GM12878 (cell line): ENCODE results near the gene SYN1. TPM values are rescaled to one million over a fixed set of nuclear protein-coding genes. Genes with fewer than 3 reads are reported as not detected.
A peak's percentile ranks its signal among the peaks of the same experiment; 100 is the strongest.

Experiments used
- BHLHE40 ChIP-seq, 2 experiments: fragments of 450-650 bp in 1 of 2; IDR thresholded peaks; 2 replicates each; pipeline ENCODE4 v1.6.1; 2011 to 2017; ENCODE audit warnings: low read depth in 2 of 2, borderline replicate concordance in 1 of 2, improper control_type of control experiment in 1 of 2, low read length in 1 of 2, mild to moderate bottlenecking in 1 of 2
- CREM ChIP-seq: IDR thresholded peaks from 2 replicates; pipeline ENCODE4 v1.6.1; 2014; ENCODE audit warnings: antibody characterized with exemption, low read depth
- DPF2 ChIP-seq: fragments of 450-650 bp; IDR thresholded peaks from 2 replicates; pipeline ENCODE4 v1.6.1; 2017; ENCODE audit warnings: mild to moderate bottlenecking
- E2F4 ChIP-seq: IDR thresholded peaks from 2 replicates; pipeline ENCODE4 v1.6.1; 2012; ENCODE audit warnings: low read depth, low read length, improper control_type of control experiment
- E2F8 ChIP-seq: fragments of 450-650 bp; IDR thresholded peaks from 2 replicates; pipeline ENCODE4 v1.6.1; 2018; ENCODE audit warnings: mild to moderate bottlenecking, low read depth, moderate library complexity; ENCODE audit not compliant: partially characterized antibody
- IRF3 ChIP-seq: fragments of 450-650 bp; IDR thresholded peaks from 2 replicates; pipeline ENCODE4 v1.6.1; 2014; ENCODE audit warnings: mild to moderate bottlenecking
- MYB ChIP-seq: fragments of 150-350 bp; IDR thresholded peaks from 2 replicates; pipeline ENCODE4 v1.6.1; 2014; ENCODE audit warnings: mild to moderate bottlenecking, low read depth, low read length, borderline replicate concordance
- NKRF ChIP-seq: fragments of 450-650 bp; conservative IDR thresholded peaks from 2 replicates; pipeline ENCODE4 v1.6.1; 2017; ENCODE audit warnings: mild to moderate bottlenecking, moderate library complexity
- PBX3 ChIP-seq: IDR thresholded peaks from 2 replicates; pipeline ENCODE4 v1.6.1; 2011; ENCODE audit warnings: mild to moderate bottlenecking, low read depth, low read length, moderate library complexity; ENCODE audit not compliant: insufficient replicate concordance
- POLR2A ChIP-seq: IDR thresholded peaks from 2 replicates; pipeline ENCODE4 v1.6.1; 2011; ENCODE audit warnings: low read depth, mild to moderate bottlenecking, low read length
- RAD51 ChIP-seq: fragments of 450-650 bp; IDR thresholded peaks from 2 replicates; pipeline ENCODE4 v1.6.1; 2016; ENCODE audit warnings: moderate library complexity, mild to moderate bottlenecking, inconsistent platforms
- SMAD1 ChIP-seq: fragments of 450-650 bp; IDR thresholded peaks from 2 replicates; pipeline ENCODE4 v1.6.1; 2018; ENCODE audit warnings: mild to moderate bottlenecking, low read depth; ENCODE audit not compliant: partially characterized antibody
- STAT1 ChIP-seq: fragments of 450-650 bp; conservative IDR thresholded peaks from 2 replicates; pipeline ENCODE4 v1.6.1; 2014; ENCODE audit warnings: antibody characterized with exemption, mild to moderate bottlenecking
- TBL1XR1 ChIP-seq: IDR thresholded peaks from 2 replicates; pipeline ENCODE4 v1.6.1; 2012; ENCODE audit warnings: low read depth, low read length, improper control_type of control experiment
- YY1 ChIP-seq: IDR thresholded peaks from 2 replicates; pipeline ENCODE4 v1.6.1; 2011; ENCODE audit warnings: low read depth, mild to moderate bottlenecking, low read length
- ZBED1 ChIP-seq: IDR thresholded peaks from 2 replicates; pipeline ENCODE4 v1.6.1; 2016; ENCODE audit warnings: borderline replicate concordance
- ZNF622 ChIP-seq: fragments of 450-650 bp; IDR thresholded peaks from 2 replicates; pipeline ENCODE4 v1.6.1; 2017; ENCODE audit warnings: mild to moderate bottlenecking, inconsistent platforms
- ZNF687 ChIP-seq: fragments of 450-650 bp; IDR thresholded peaks from 2 replicates; pipeline ENCODE4 v1.6.1; 2017; ENCODE audit warnings: mild to moderate bottlenecking, moderate library complexity
- polyA plus RNA-seq, 11 experiments: library from polyadenylated mRNA; depleted of rRNA in 4 of 11; unstranded in 6 of 11; stranded (reverse) in 5 of 11; fragments of >200 nt; fragmentation: Nextera tagmentation in 4 of 11; fragmentation: Illumina TruSeq in 1 of 11; extraction: Ambion mirVana in 4 of 11; extraction: Trizol in 1 of 11; gene quantifications; 1 replicate in 1 of 11; 2 replicates in 10 of 11; pipeline versions ENCODE4 v1.2.1 to v1.2.3, GENCODE V29; 2011 to 2016; ENCODE audit warnings: inconsistent platforms in 2 of 11, missing spikeins in 2 of 11, low read depth in 1 of 11
- total RNA-seq, 4 experiments: library from RNA; depleted of rRNA in 3 of 4; stranded (reverse); fragments of >200 nt in 3 of 4; fragmentation: Illumina TruSeq in 1 of 4; extraction: Trizol in 1 of 4; gene quantifications; 2 replicates each; pipeline versions ENCODE4 v1.2.1 to v1.2.3, GENCODE V29; 2013 to 2021

The SYN1 gene
- total and polyA plus RNA-seq, 10 of the 15 experiments (the other 5 are each of a cell fraction or from before 2014, with no cell fraction given) = 0.09 to 0.57 (median 0.16) TPM; not detected in 3

GRCh38 chrX:47556045-47556623, 63.5 kb downstream of the SYN1 start (continued):
- peak; percentile 57 for TF ChIP-seq ZNF687
- no peak for TF ChIP-seq TBL1XR1
- TF ChIP-seq PBX3 = peak; percentile 93
- no peak for TF ChIP-seq STAT1
- TF ChIP-seq YY1 = no peak
- TF ChIP-seq RAD51 = no peak
- TF ChIP-seq E2F8 = no peak
- TF ChIP-seq SMAD1 = no peak
- 0 out of 2 replicates have a peak, but pooled peaks have one; percentile 28 for TF ChIP-seq NKRF
- TF ChIP-seq IRF3 = peak; percentile 83
- TF ChIP-seq MYB = no peak
- TF ChIP-seq ZBED1 = no peak
- peak; percentile 7 to 65; a peak in 2 of 4 replicates for TF ChIP-seq BHLHE40 (IDR thresholded peaks at IDR 0.05; ENCODE audit: borderline replicate concordance in 1 of 2, low read depth in 2 of 2, low read length in 1 of 2)
- 0 out of 2 replicates have a peak, but pooled peaks have one; percentile 17 for TF ChIP-seq DPF2
- no peak for TF ChIP-seq ZNF622
- no peak for TF ChIP-seq E2F4
- TF ChIP-seq CREM = no peak
- peak; percentile 76 for TF ChIP-seq POLR2A
